WTC11 (cell line): ENCODE results near the gene SLC30A1. TPM values are rescaled to one million over a fixed set of nuclear protein-coding genes. Genes with fewer than 3 reads are reported as not detected.
A peak's percentile ranks its signal among the peaks of the same experiment; 100 is the strongest.

Source experiments
- ARID4B ChIP-seq: sonication (generic); formaldehyde crosslinking; IDR thresholded peaks from 2 replicates; pipeline ENCODE4 v1.8.0; 2023; ENCODE audit warnings: missing genetic modification reagents, mild to moderate bottlenecking, borderline replicate concordance
- ATF2 ChIP-seq: sonication (generic); formaldehyde crosslinking; IDR thresholded peaks from 2 replicates; pipeline ENCODE4 v1.8.1; 2022; ENCODE audit warnings: low read depth, missing genetic modification reagents, borderline replicate concordance
- ATF3 ChIP-seq: sonication (generic); formaldehyde crosslinking; conservative IDR thresholded peaks from 2 replicates; pipeline ENCODE4 v1.8.1; 2022; ENCODE audit warnings: mild to moderate bottlenecking, missing genetic modification reagents
- CDX4 ChIP-seq: fragments of 250-450 bp; sonication (Bioruptor Pico); IDR thresholded peaks from 2 replicates; pipeline ENCODE4 v1.9.0; 2021; ENCODE audit warnings: moderate library complexity, mild to moderate bottlenecking, inconsistent platforms, borderline replicate concordance
- E2F4 ChIP-seq: sonication (generic); formaldehyde crosslinking; IDR thresholded peaks from 2 replicates; pipeline ENCODE4 v1.8.1; 2022; ENCODE audit warnings: low read depth, mild to moderate bottlenecking, moderate library complexity, missing genetic modification reagents, borderline replicate concordance
- ELF4 ChIP-seq: sonication (generic); formaldehyde crosslinking; IDR thresholded peaks from 2 replicates; pipeline ENCODE4 v1.8.1; 2022; ENCODE audit warnings: low read depth, mild to moderate bottlenecking, moderate library complexity, missing genetic modification reagents
- ETV6 ChIP-seq: sonication (generic); formaldehyde crosslinking; IDR thresholded peaks from 2 replicates; pipeline ENCODE4 v1.8.1; 2022; ENCODE audit warnings: mild to moderate bottlenecking, missing genetic modification reagents
- GABPB1 ChIP-seq: sonication (generic); formaldehyde crosslinking; IDR thresholded peaks from 2 replicates; pipeline ENCODE4 v1.8.1; 2023; ENCODE audit warnings: mild to moderate bottlenecking, missing genetic modification reagents
- JAZF1 ChIP-seq: fragments of 250-450 bp; sonication (Bioruptor Pico); IDR thresholded peaks from 2 replicates; pipeline ENCODE4 v1.9.0; 2021; ENCODE audit warnings: moderate library complexity, mild to moderate bottlenecking, inconsistent platforms
- MLX ChIP-seq: sonication (generic); formaldehyde crosslinking; IDR thresholded peaks from 2 replicates; pipeline ENCODE4 v1.8.1; 2023; ENCODE audit warnings: mild to moderate bottlenecking, missing genetic modification reagents, moderate library complexity
- MYBL2 ChIP-seq: sonication (generic); formaldehyde crosslinking; IDR thresholded peaks from 2 replicates; pipeline ENCODE4 v1.8.1; 2023; ENCODE audit warnings: mild to moderate bottlenecking, moderate library complexity, missing genetic modification reagents
- NR2C2 ChIP-seq: sonication (generic); formaldehyde crosslinking; IDR thresholded peaks from 2 replicates; pipeline ENCODE4 v1.8.0; 2022; ENCODE audit warnings: mild to moderate bottlenecking, missing genetic modification reagents
- RELA ChIP-seq: sonication (generic); formaldehyde crosslinking; IDR thresholded peaks from 2 replicates; pipeline ENCODE4 v1.8.1; 2022; ENCODE audit warnings: missing genetic modification reagents, mild to moderate bottlenecking, borderline replicate concordance
- SMAD3 ChIP-seq: sonication (generic); formaldehyde crosslinking; IDR thresholded peaks from 2 replicates; pipeline ENCODE4 v1.8.0; 2022; ENCODE audit warnings: missing genetic modification reagents, mild to moderate bottlenecking, borderline replicate concordance
- SOX15 ChIP-seq: fragments of 250-450 bp; sonication (Bioruptor Pico); IDR thresholded peaks from 2 replicates; pipeline ENCODE4 v1.9.0; 2021; ENCODE audit warnings: mild to moderate bottlenecking
- TCF7 ChIP-seq: sonication (generic); formaldehyde crosslinking; IDR thresholded peaks from 2 replicates; pipeline ENCODE4 v1.8.0; 2022; ENCODE audit warnings: mild to moderate bottlenecking, low read depth, missing genetic modification reagents, moderate library complexity
- USF1 ChIP-seq: sonication (generic); formaldehyde crosslinking; IDR thresholded peaks from 2 replicates; pipeline ENCODE4 v1.8.0; 2022; ENCODE audit warnings: mild to moderate bottlenecking, missing genetic modification reagents
- ZNF121 ChIP-seq: sonication (generic); formaldehyde crosslinking; IDR thresholded peaks from 2 replicates; pipeline ENCODE4 v1.8.0; 2023; ENCODE audit warnings: missing genetic modification reagents
- ZNF138 ChIP-seq: sonication (generic); formaldehyde crosslinking; conservative IDR thresholded peaks from 2 replicates; pipeline ENCODE4 v1.8.1; 2022; ENCODE audit warnings: mild to moderate bottlenecking, moderate library complexity, missing genetic modification reagents
- ZNF232 ChIP-seq: sonication (generic); formaldehyde crosslinking; IDR thresholded peaks from 2 replicates; pipeline ENCODE4 v1.8.0; 2022; ENCODE audit warnings: mild to moderate bottlenecking, missing genetic modification reagents
- ZNF281 ChIP-seq: sonication (generic); formaldehyde crosslinking; IDR thresholded peaks from 2 replicates; pipeline ENCODE4 v1.8.0; 2023; ENCODE audit warnings: mild to moderate bottlenecking, missing genetic modification reagents
- ZNF317 ChIP-seq: sonication (generic); formaldehyde crosslinking; IDR thresholded peaks from 2 replicates; pipeline ENCODE4 v1.8.1; 2023; ENCODE audit warnings: low read depth, mild to moderate bottlenecking, moderate library complexity, missing genetic modification reagents, borderline replicate concordance
- ZNF423 ChIP-seq: fragments of 250-450 bp; sonication (Bioruptor Pico); IDR thresholded peaks from 2 replicates; pipeline ENCODE4 v2.1.2; 2022; ENCODE audit warnings: mild to moderate bottlenecking, moderate library complexity
- ZNF671 ChIP-seq: fragments of 250-450 bp; sonication (Bioruptor Pico); IDR thresholded peaks from 2 replicates; pipeline ENCODE4 v1.8.0; 2021; ENCODE audit warnings: mild to moderate bottlenecking
- total RNA-seq: library from RNA; stranded (reverse); gene quantifications from 3 replicates; pipeline ENCODE4 v1.2.3, GENCODE V29; 2021

SLC30A1 gene
- total RNA-seq, 1 experiment from 2014 or later: 20.0 TPM

GRCh38 chr1:211577819-211578639 lies 932 bp downstream of the SLC30A1 start (continued):
- TF ChIP-seq ELF4 (0 out of 2 replicates have a peak, but pooled peaks have one; percentile 57), NR2C2 (CRISPR knock-in tag) (0 out of 2 replicates have a peak, but pooled peaks have one; percentile 19), MYBL2 (CRISPR knock-in tag) (peak; percentile 84), SOX15 (CRISPR knock-in tag) (no peak), E2F4 (CRISPR knock-in tag) (peak; percentile 70; the same call in 1 of the 2 replicates), USF1 (peak; percentile 37; the same call in 1 of the 2 replicates), ETV6 (CRISPR knock-in tag) (peak; percentile 19; the same call in 1 of the 2 replicates), CDX4 (no peak), ZNF423 (peak; percentile 66; the same call in 1 of the 2 replicates), MLX (CRISPR knock-in tag) (no peak), ZNF281 (CRISPR knock-in tag) (peak; percentile 2; the same call in 1 of the 2 replicates), GABPB1 (CRISPR knock-in tag) (0 out of 2 replicates have a peak, but pooled peaks have one; percentile 34), SMAD3 (CRISPR knock-in tag) (peak; percentile 24; the same call in 1 of the 2 replicates), JAZF1 (CRISPR knock-in tag) (no peak), ATF3 (CRISPR knock-in tag) (peak; percentile 62; the same call in 1 of the 2 replicates), ZNF671 (CRISPR knock-in tag) (no peak), ZNF232 (no peak), ARID4B (CRISPR knock-in tag) (0 out of 2 replicates have a peak, but pooled peaks have one; percentile 68), TCF7 (CRISPR knock-in tag) (peak; percentile 42; the same call in 1 of the 2 replicates), RELA (CRISPR knock-in tag) (peak; percentile 60; the same call in 1 of the 2 replicates), ZNF121 (no peak), ZNF138 (no peak), ATF2 (peak; percentile 73; the same call in 1 of the 2 replicates), ZNF317 (CRISPR knock-in tag) (no peak)
